Epithelial cell of esophagus (primary cell): ENCODE data around the gene MYH11.

ENCODE experiments used
- DNase-seq: peaks from one replicate; pipeline ENCODE4 v3.0.0; 2010; ENCODE audit warnings: low read depth
- H3K4me3 ChIP-seq: 2 replicates; pipeline ENCODE4 v1.5.1; 2011; ENCODE audit warnings: mild to moderate bottlenecking, low read length, control low read depth
- TF ChIP-seq, protein P1 (sequence below): IDR thresholded peaks from 2 replicates; pipeline ENCODE4 v1.5.1; 2011; ENCODE audit warnings: low read depth, mild to moderate bottlenecking, low read length, control low read depth, inconsistent platforms; ENCODE audit not compliant: insufficient read depth; ENCODE audit errors: missing control alignments

The MYH11 gene

DNA sequence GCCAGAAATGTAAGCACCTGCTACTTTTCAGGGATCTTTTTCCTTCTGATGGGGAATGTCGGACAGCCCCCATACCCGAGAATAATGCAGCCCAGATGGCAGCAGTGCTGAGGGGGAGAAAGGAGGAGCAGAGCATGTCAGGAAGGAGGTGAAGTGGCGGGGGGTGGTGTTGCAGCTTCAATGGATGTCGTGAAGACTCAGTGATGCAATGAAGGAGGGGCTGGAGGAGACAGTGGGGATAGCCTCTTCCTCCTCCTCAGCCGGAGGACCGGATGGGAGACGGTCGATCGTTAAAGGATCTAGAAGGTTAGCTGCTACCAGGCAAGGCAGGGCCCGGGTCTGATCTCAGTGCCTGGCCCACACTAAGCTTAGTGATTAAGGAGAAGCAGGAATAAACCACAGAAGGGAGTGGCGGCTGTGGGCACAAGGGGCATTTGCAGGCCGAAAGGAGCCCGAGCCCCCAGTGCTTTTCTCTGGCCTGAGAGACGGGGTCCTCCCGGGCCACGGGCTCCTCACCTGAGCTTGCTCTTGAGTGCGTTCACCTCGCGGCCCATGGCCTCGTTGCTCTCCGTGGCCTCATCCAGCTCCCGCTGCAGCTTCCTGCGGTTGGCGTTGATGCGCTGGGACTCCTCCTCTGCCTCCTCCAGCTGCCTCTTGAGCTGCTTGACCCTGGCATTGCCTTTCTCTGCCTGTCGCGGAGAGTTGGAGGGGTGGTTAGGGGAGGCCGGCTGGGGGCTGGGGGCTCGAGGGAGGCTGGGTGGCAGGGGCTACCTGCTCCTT lies 142.2 kb downstream of the MYH11 start:
- TF ChIP-seq, protein P1, sequence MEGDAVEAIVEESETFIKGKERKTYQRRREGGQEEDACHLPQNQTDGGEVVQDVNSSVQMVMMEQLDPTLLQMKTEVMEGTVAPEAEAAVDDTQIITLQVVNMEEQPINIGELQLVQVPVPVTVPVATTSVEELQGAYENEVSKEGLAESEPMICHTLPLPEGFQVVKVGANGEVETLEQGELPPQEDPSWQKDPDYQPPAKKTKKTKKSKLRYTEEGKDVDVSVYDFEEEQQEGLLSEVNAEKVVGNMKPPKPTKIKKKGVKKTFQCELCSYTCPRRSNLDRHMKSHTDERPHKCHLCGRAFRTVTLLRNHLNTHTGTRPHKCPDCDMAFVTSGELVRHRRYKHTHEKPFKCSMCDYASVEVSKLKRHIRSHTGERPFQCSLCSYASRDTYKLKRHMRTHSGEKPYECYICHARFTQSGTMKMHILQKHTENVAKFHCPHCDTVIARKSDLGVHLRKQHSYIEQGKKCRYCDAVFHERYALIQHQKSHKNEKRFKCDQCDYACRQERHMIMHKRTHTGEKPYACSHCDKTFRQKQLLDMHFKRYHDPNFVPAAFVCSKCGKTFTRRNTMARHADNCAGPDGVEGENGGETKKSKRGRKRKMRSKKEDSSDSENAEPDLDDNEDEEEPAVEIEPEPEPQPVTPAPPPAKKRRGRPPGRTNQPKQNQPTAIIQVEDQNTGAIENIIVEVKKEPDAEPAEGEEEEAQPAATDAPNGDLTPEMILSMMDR, result no peak
- DNase-seq, result no peak
- H3K4me3 ChIP-seq, result no peak overlapping the region

DNA sequence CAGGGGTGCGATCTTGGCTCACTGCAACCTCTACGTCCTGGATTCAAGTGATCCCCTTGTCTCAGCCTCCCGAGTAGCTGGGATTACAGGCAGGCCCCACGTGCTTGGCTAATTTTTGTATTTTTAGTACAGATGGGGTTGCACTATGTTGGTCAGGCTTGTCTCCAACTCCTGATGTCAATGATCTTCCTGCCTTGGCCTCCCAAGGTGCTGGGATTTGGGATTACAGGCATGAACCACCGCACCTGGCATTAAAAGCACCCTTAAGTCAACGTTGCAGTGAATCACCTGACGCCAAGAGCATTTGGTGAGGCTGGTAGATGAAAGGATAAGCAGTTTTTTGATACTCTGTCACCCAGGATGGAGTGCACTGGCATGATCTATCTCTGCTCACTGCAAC lies 147.8 kb downstream of the MYH11 start:
- TF ChIP-seq, protein P1, result no peak
- no peak for DNase-seq

DNA sequence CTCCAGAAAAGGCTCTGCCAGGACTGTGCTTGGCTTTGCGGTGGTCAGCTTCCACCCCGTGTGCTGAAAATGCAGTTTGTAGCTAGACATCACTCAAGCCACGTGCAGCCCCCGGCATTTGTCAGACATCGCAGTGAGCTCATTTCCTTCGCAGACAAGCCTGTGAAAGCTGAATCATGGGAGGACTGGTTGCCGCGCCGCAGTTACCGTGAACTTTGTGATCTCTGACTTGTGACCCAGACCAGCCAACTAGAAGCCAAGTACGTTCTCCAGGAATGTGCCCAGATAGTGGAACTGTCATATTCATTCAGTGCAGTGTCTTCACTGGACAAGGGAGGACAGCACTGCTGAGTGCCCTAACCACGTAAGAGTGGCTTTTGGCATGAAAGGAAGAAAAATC lies 148.7 kb downstream of the MYH11 start:
- TF ChIP-seq, protein P1, result no peak
- no peak for DNase-seq
- H3K4me3 ChIP-seq, result no peak overlapping the region

More for the DNA sequence above, 147.8 kb downstream of the MYH11 start:
- no peak overlapping the region for H3K4me3 ChIP-seq

DNA sequence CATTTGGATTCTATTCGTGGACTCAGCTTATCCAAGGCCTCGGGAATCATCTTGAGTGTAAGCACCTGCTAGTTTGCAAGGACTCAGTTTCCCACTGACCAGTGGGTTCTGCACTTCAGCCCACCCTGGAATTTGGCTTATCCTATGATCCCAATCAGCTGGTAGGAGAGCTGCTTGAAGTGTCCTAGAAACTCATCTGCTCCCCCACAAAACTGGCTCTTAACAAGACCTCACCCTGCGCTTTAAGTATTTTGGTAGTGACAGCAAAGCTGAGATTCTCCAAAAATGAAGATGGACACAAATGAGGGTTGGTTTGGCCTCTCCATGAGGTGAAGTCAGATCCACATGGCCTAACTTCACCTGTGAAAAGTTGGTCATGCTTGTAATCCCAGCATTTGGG lies 149.5 kb downstream of the MYH11 start:
- TF ChIP-seq, protein P1, result no peak
- no peak for DNase-seq
- H3K4me3 ChIP-seq, result no peak overlapping the region

DNA sequence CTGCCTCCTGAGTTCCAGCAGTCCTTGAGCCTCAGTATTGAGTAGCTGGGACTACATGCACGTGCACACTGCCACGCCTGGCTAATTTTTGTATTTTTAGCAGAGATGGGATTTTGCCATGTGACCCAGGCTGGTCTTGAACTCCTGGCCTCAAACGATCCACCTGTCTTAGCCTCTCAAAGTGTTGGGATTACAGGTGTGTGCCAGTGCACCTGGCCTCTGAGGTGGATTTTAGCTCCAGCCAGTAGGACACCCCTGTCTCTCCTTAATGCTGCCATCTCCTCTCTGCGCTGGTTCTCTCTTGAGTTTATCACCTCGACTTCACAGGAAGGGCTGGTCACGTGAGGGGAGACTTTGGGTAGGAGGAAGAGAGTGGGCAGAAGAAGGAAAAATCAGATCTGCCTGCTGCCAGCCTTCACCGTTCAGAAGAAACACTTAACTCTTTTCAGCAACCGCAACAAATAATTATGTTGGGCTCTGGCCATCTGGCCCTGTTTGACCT lies 151.7 kb downstream of the MYH11 start:
- no peak overlapping the region for H3K4me3 ChIP-seq
- TF ChIP-seq, protein P1, result no peak
- DNase-seq, result no peak

DNA sequence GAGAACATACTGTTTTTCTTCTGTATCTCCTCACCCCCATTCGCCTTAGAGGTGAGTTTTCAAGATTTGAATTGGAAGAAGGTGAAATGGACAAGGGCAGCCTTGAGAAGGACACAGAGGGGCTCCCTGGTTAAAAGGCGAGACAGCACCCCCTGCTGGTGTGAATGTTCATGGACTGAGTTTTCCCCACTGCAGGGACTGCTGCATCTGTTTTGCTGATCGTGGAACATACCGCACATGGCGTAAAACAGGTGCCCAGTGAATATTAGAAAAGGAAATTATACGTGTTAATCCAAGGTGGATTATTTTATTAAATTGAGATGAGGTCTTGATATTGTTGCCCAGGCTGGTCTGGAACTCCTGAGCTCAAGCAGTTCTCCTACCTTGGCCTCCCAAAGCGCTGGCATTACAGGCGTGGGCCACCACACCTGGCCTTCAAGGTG lies 152.3 kb downstream of the MYH11 start:
- peak; percentile 62 for DNase-seq
- TF ChIP-seq, protein P1, result peak; percentile 78
- H3K4me3 ChIP-seq, result no peak overlapping the region
